Cardiac muscle cell (in vitro differentiated cells and primary cell): ENCODE data around the gene RUSC1. TPM values are rescaled to one million over a fixed set of nuclear protein-coding genes. Genes with fewer than 3 reads are reported as not detected.
A peak's percentile ranks its signal among the peaks of the same experiment; 100 is the strongest.
"Not testable (repeated sequence)": the region's sequence is repeated elsewhere in the genome, so short reads cannot be mapped to it uniquely, and the experiment has no call there.

ENCODE experiments used
- DNase-seq, 2 donors: peaks; one replicate each; pipeline versions ENCODE4 v3.0.0 to v3.0.0-alpha.2; 2010 to 2017; ENCODE audit warnings: low read depth in 1 of 2, low spot score in 1 of 2
- H3K27ac ChIP-seq: fragments of 200-600 bp; sonication (generic); 2 replicates; pipeline ENCODE4 v1.5.1; 2016
- H3K27me3 ChIP-seq: fragments of 200-600 bp; sonication (generic); 2 replicates; pipeline ENCODE4 v1.6.0; 2016; ENCODE audit warnings: control low read depth
- H3K36me3 ChIP-seq: fragments of 200-600 bp; sonication (generic); 2 replicates; pipeline ENCODE4 v1.5.1; 2016; ENCODE audit warnings: control low read depth
- H3K4me1 ChIP-seq: fragments of 200-600 bp; sonication (generic); 2 replicates; pipeline ENCODE4 v1.8.1; 2017; ENCODE audit warnings: low read depth, mild to moderate bottlenecking, mixed run types
- H3K4me3 ChIP-seq: fragments of 200-600 bp; sonication (generic); 2 replicates; pipeline ENCODE4 v1.5.1; 2016; ENCODE audit warnings: mild to moderate bottlenecking
- H3K9me3 ChIP-seq: fragments of 200-600 bp; sonication (generic); 2 replicates; pipeline ENCODE4 v1.5.1; 2017; ENCODE audit warnings: low read depth, mild to moderate bottlenecking, control low read depth
- polyA plus RNA-seq: library from polyadenylated mRNA; unstranded; fragments of >200 nt; fragmentation: Nextera tagmentation; extraction: Ambion mirVana; gene quantifications from 2 replicates; pipeline ENCODE4 v1.2.1, GENCODE V29; 2016
- total RNA-seq: library from RNA; depleted of rRNA; stranded (reverse); fragments of >200 nt; gene quantifications from 2 replicates; pipeline ENCODE4 v1.2.3, GENCODE V29; 2016
- TF ChIP-seq, protein P1 (sequence below): IDR thresholded peaks from 2 replicates; pipeline ENCODE4 v1.5.1; 2012; ENCODE audit warnings: low read depth, mild to moderate bottlenecking, low read length

The RUSC1 gene
- total and polyA plus RNA-seq, 2 experiments from 2014 or later: 25.9 to 44.4 TPM

DNA sequence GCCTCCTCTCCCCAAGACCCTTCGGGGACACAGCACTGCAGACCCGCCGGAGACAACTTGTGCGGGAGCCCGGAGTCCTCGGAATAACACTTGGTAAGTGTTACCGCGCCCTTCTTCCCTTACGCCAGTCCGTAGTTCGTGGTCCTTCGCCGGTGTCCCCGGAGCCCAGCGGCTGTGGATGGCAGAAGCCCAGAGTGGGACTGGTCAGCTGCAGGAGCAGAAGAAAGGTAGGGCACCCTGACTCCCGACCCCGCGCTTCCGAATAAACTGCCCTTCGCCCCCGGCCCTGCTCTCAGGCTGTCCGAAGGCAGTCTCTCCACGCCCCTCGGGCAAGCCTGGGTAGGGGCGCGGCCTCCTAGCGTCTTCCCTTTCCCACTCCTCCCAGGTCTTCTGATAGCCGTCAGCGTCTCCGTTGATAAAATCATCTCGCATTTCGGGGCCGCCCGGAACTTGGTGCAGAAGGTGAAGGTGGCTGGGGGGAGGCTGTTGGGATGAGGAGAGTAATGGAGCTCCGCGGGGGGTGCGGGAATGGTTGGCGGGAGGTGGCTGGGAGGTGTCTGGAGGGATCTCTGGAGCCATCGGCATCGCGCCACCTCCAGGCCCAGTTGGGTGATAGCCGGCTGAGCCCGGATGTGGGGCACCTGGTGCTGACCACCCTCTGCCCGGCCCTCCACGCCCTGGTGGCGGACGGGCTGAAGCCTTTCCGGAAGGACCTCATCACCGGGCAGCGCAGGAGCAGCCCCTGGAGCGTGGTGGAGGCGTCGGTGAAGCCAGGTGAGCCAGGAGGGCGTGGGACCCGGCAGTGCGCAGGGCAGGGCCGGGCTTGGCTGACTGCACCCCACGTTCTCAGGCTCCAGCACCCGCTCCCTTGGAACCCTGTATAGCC is 4.3 kb downstream of the RUSC1 start:
- DNase-seq: peak; percentile 44 to 67

DNA sequence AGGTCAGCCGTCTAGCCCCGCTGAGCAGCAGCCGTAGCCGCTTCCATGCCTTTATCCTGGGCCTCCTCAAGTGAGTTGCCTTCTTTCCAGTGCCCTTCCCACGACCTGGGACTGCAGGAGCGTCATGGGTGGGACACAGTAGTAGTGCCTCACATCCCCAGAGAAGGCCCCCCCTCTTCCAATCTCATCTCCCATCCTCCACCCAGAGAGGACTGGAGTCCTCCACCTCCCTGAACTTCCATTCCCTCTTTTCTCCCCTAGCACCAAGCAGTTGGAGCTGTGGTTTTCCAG is 4.9 kb downstream of the RUSC1 start:
- DNase-seq: no peak
- Histone ChIP-seq H3K36me3 (peaks cover 3% of the 10 kb centered on the region), H3K4me1 (peaks cover 8% of the 10 kb centered on the region), H3K9me3 (no peaks in the 10 kb centered on the region), H3K27ac (no peak overlapping the region), H3K4me3 (peak overlapping the region; percentile 61), H3K27me3 (no peaks in the 10 kb centered on the region)
- TF ChIP-seq, protein P1, sequence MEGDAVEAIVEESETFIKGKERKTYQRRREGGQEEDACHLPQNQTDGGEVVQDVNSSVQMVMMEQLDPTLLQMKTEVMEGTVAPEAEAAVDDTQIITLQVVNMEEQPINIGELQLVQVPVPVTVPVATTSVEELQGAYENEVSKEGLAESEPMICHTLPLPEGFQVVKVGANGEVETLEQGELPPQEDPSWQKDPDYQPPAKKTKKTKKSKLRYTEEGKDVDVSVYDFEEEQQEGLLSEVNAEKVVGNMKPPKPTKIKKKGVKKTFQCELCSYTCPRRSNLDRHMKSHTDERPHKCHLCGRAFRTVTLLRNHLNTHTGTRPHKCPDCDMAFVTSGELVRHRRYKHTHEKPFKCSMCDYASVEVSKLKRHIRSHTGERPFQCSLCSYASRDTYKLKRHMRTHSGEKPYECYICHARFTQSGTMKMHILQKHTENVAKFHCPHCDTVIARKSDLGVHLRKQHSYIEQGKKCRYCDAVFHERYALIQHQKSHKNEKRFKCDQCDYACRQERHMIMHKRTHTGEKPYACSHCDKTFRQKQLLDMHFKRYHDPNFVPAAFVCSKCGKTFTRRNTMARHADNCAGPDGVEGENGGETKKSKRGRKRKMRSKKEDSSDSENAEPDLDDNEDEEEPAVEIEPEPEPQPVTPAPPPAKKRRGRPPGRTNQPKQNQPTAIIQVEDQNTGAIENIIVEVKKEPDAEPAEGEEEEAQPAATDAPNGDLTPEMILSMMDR: no peak

More for the DNA sequence above, 4.3 kb downstream of the RUSC1 start:
- TF ChIP-seq, protein P1: peak; percentile 42
- Histone ChIP-seq H3K4me3 (peak overlapping the region; percentile 61), H3K36me3 (peaks cover 3% of the 10 kb centered on the region), H3K27ac (no peak overlapping the region), H3K9me3 (no peaks in the 10 kb centered on the region), H3K27me3 (no peaks in the 10 kb centered on the region), H3K4me1 (peaks cover 8% of the 10 kb centered on the region)

DNA sequence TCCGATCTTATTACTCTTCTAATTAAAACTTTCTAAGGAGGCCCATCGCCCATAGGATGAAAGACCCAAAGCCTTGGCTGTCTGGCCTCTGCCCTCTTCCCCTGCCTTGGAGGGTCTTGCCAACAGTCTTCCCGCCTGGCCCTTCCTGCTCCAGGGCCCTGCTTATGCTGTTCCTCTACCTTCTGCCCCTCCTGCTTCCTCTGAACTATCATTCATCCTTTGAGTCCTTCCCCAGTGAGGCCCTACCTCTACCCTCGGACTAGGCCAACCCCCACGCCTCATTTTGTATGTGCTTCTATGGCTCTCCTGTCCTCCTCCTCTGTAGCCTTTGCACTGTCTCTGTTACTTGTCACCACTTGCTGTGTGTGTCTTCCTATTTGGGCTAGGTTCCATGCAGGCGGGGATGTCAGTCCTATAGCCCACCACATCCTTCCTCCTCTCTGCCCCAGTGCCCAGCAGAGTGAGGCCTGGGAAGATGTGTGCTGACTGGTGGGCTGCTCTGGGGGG is 5.4 kb downstream of the RUSC1 start:
- Histone ChIP-seq H3K36me3 (peaks cover 3% of the 10 kb centered on the region), H3K27ac (no peak overlapping the region), H3K27me3 (no peaks in the 10 kb centered on the region), H3K9me3 (no peaks in the 10 kb centered on the region), H3K4me1 (peaks cover 8% of the 10 kb centered on the region), H3K4me3 (no peak overlapping the region)
- TF ChIP-seq, protein P1: no peak
- no peak for DNase-seq

DNA sequence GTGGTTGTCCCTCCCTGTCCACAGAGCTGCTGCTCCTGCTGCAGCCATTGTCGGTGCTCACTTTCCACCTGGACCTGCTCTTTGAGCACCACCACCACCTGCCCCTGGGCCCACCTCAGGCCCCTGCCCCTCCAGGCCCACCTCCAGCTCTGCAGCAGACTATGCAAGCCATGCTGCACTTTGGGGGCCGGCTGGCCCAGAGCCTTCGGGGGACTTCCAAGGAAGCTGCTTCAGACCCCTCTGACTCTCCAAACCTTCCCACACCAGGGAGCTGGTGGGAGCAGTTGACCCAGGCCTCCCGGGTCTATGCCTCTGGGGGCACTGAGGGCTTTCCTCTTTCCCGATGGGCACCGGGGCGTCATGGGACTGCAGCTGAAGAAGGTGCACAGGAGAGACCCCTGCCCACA is 5.9 kb downstream of the RUSC1 start:
- Histone ChIP-seq H3K4me3 (no peak overlapping the region), H3K36me3 (peaks cover 3% of the 10 kb centered on the region), H3K27me3 (no peaks in the 10 kb centered on the region), H3K27ac (no peak overlapping the region), H3K9me3 (no peaks in the 10 kb centered on the region), H3K4me1 (peaks cover 8% of the 10 kb centered on the region)
- TF ChIP-seq, protein P1: no peak
- DNase-seq: no peak

DNA sequence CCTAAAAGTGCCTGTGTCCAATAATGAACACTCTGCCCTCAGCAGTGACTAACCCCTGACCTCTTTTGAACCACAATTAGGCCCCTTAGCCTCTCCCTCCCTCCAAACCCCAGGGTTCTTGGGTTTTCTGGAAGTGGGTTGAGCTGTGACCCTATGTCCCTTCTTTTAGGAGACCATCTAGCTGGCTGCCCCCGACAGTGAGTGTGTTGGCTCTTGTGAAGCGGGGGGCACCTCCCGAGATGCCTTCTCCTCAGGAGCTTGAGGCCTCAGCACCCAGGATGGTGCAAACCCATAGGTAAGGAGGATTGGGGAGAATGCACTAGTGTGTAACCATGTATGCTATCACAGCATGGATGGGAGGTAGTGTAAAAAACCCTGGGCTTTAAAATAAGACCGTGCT is 7.3 kb downstream of the RUSC1 start:
- Histone ChIP-seq H3K36me3 (peaks cover 3% of the 10 kb centered on the region), H3K9me3 (no peaks in the 10 kb centered on the region), H3K27me3 (no peaks in the 10 kb centered on the region), H3K4me3 (no peak overlapping the region), H3K27ac (no peak overlapping the region), H3K4me1 (peaks cover 3% of the 10 kb centered on the region)
- TF ChIP-seq, protein P1: no peak
- no peak for DNase-seq

DNA sequence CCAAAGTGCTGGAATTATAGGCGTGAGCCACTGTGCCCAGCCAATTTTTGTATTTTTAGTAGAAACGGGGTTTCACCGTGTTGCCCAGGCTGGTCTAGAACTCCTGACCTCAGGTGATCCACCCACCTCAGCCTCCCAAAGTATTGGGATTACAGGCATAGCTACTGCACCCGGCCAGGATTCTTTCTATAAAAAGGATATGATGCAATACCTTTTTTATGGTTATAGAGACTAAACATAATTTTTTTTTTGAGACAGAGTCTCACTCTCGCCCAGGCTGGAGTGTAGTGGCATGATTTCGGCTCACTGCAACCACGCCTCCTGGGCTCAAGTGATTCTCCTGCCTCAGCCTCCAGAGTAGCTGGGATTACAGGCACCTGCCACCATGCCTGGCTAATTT is 8.2 kb downstream of the RUSC1 start:
- not testable (repeated sequence) for H3K27ac ChIP-seq, H3K4me3 ChIP-seq, DNase-seq, H3K36me3 ChIP-seq, H3K4me1 ChIP-seq, H3K27me3 ChIP-seq, H3K9me3 ChIP-seq
